ENCODE data around the gene GPR85. TPM values are rescaled to one million over a fixed set of nuclear protein-coding genes. Genes with fewer than 3 reads are reported as not detected.

The GPR85 gene
- polyA plus RNA-seq, 3 donors = 0.12 TPM; not detected in 2

- Mint-ChIP-seq H3K36me3 (no peaks in the 10 kb centered on the region), H3K27ac (no peak overlapping the region), H3K4me3 (no peak overlapping the region), H3K27me3 (ENCODE audit: low read depth in 3 of 3) (peaks cover 2 to 4% (median 3%) of the 10 kb centered on the region in 3 donors), H3K9me3 (peaks cover 0 to 2% (median 0%) of the 10 kb centered on the region in 7 donors), H3K4me1 (peaks cover 2% of the 10 kb centered on the region)
- Histone ChIP-seq H3K79me2 (ENCODE audit: insufficient read depth, low read length) (no peaks in the 10 kb centered on the region), H4K20me1 (ENCODE audit: insufficient read depth, low read length) (no peaks in the 10 kb centered on the region), H3K4me3 (replicated peaks in 1 of 3; ENCODE audit: low read depth in 2 of 3, low read length in 3 of 3) (no peak overlapping the region), H2AFZ (ENCODE audit: insufficient read depth, low read depth, low read length, poor library complexity, severe bottlenecking) (no peak overlapping the region), H3K36me3 (replicated peaks in 1 of 2; ENCODE audit: control insufficient read depth in 1 of 2, insufficient read depth in 2 of 2, low read length in 2 of 2) (no peaks in the 10 kb centered on the region), H3K27ac (ENCODE audit: low read depth in 1 of 2, low read length in 2 of 2) (no peak overlapping the region), H3K27me3 (ENCODE audit: control insufficient read depth in 2 of 2, insufficient read depth in 2 of 2, low read length in 2 of 2) (no peaks in the 10 kb centered on the region), H3K4me2 (replicated peaks; ENCODE audit: extremely low read depth, low read length, poor library complexity, severe bottlenecking) (no peak overlapping the region), H3K9ac (ENCODE audit: insufficient read depth, low read length, poor library complexity, severe bottlenecking) (no peak overlapping the region), H3K9me3 (replicated peaks in 1 of 2; ENCODE audit: control insufficient read depth in 1 of 2, insufficient read depth in 1 of 2, low read length in 2 of 2) (no peaks in the 10 kb centered on the region), H3K4me1 (ENCODE audit: control insufficient read depth in 1 of 2, insufficient read depth in 2 of 2, low read length in 2 of 2) (no peaks in the 10 kb centered on the region)
- DNase-seq = no peak
- TF ChIP-seq, protein P1, sequence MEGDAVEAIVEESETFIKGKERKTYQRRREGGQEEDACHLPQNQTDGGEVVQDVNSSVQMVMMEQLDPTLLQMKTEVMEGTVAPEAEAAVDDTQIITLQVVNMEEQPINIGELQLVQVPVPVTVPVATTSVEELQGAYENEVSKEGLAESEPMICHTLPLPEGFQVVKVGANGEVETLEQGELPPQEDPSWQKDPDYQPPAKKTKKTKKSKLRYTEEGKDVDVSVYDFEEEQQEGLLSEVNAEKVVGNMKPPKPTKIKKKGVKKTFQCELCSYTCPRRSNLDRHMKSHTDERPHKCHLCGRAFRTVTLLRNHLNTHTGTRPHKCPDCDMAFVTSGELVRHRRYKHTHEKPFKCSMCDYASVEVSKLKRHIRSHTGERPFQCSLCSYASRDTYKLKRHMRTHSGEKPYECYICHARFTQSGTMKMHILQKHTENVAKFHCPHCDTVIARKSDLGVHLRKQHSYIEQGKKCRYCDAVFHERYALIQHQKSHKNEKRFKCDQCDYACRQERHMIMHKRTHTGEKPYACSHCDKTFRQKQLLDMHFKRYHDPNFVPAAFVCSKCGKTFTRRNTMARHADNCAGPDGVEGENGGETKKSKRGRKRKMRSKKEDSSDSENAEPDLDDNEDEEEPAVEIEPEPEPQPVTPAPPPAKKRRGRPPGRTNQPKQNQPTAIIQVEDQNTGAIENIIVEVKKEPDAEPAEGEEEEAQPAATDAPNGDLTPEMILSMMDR (IDR thresholded peaks at IDR 0.05) = no peak
- WGBS (ENCODE audit: insufficient coverage) = no CpG with 5 or more reads among the region's 3 CpGs
- intact Hi-C loops (cut with micrococcal nuclease) = no loop called here
Measured at GRCh38 chr7:113094517-113095249, 8.1 kb upstream of the GPR85 start.

- Mint-ChIP-seq H3K27ac (no peak overlapping the region), H3K27me3 (ENCODE audit: low read depth in 3 of 3) (peaks cover 2 to 6% (median 3%) of the 10 kb centered on the region in 3 donors), H3K36me3 (no peaks in the 10 kb centered on the region), H3K9me3 (peaks cover 0 to 2% (median 0%) of the 10 kb centered on the region in 7 donors), H3K4me1 (peaks cover 2% of the 10 kb centered on the region), H3K4me3 (no peak overlapping the region)
- WGBS (ENCODE audit: insufficient coverage) = no CpG with 5 or more reads among the region's 1 CpG
- Histone ChIP-seq H3K4me2 (replicated peaks; ENCODE audit: extremely low read depth, low read length, poor library complexity, severe bottlenecking) (no peak overlapping the region), H3K4me3 (replicated peaks in 1 of 3; ENCODE audit: low read depth in 2 of 3, low read length in 3 of 3) (no peak overlapping the region), H3K4me1 (ENCODE audit: control insufficient read depth in 1 of 2, insufficient read depth in 2 of 2, low read length in 2 of 2) (no peaks in the 10 kb centered on the region), H3K27me3 (ENCODE audit: control insufficient read depth in 2 of 2, insufficient read depth in 2 of 2, low read length in 2 of 2) (peaks cover under 1 to 2% of the 10 kb centered on the region in 2 donors), H3K36me3 (replicated peaks in 1 of 2; ENCODE audit: control insufficient read depth in 1 of 2, insufficient read depth in 2 of 2, low read length in 2 of 2) (no peaks in the 10 kb centered on the region), H3K9me3 (replicated peaks in 1 of 2; ENCODE audit: control insufficient read depth in 1 of 2, insufficient read depth in 1 of 2, low read length in 2 of 2) (no peaks in the 10 kb centered on the region), H2AFZ (ENCODE audit: insufficient read depth, low read depth, low read length, poor library complexity, severe bottlenecking) (no peak overlapping the region), H3K79me2 (ENCODE audit: insufficient read depth, low read length) (no peaks in the 10 kb centered on the region), H4K20me1 (ENCODE audit: insufficient read depth, low read length) (no peaks in the 10 kb centered on the region), H3K27ac (ENCODE audit: low read depth in 1 of 2, low read length in 2 of 2) (no peak overlapping the region), H3K9ac (ENCODE audit: insufficient read depth, low read length, poor library complexity, severe bottlenecking) (no peak overlapping the region)
- no peak for DNase-seq
- TF ChIP-seq, protein P1 (IDR thresholded peaks at IDR 0.05) = no peak
- intact Hi-C loops (cut with micrococcal nuclease) = no loop called here
Measured at GRCh38 chr7:113093561-113093960, 6.9 kb upstream of the GPR85 start.

Measured in CD14-positive monocyte (primary cell).